HCT116 (cell line): ENCODE results near the gene FAM83G.

Experiments used
- ATF3 ChIP-seq: IDR thresholded peaks from 2 replicates; pipeline ENCODE4 v1.6.1; 2012
- CTCF ChIP-seq, 3 experiments: fragments of 200-600 bp in 1 of 3; sonication (generic) in 1 of 3; IDR thresholded peaks in 2 of 3; conservative IDR thresholded peaks in 1 of 3; 2 replicates each; pipeline ENCODE4 v1.5.1; 2012 to 2017; ENCODE audit warnings: low read depth in 2 of 3, low read length in 2 of 3, antibody characterized with exemption in 1 of 3, borderline replicate concordance in 1 of 3, control low read depth in 1 of 3, mild to moderate bottlenecking in 1 of 3, mixed read lengths in 1 of 3, mixed run types in 1 of 3, moderate library complexity in 1 of 3; ENCODE audit not compliant: insufficient read depth in 1 of 3
- FOSL1 ChIP-seq: IDR thresholded peaks from 2 replicates; pipeline ENCODE4 v1.6.1; 2012; ENCODE audit warnings: low read depth
- MAX ChIP-seq: IDR thresholded peaks from 2 replicates; pipeline ENCODE4 v1.6.1; 2012
- POLR2A ChIP-seq: IDR thresholded peaks from 2 replicates; pipeline ENCODE4 v1.7.0; 2011; ENCODE audit warnings: borderline replicate concordance; ENCODE audit not compliant: insufficient read depth, insufficient read length; ENCODE audit errors: extremely low read depth
- POLR2AphosphoS5 ChIP-seq: IDR thresholded peaks from 2 replicates; pipeline ENCODE4 v1.6.1; 2011; ENCODE audit warnings: mild to moderate bottlenecking, low read depth, low read length, moderate library complexity
- ZFX ChIP-seq: fragments of 450-650 bp; IDR thresholded peaks from 2 replicates; pipeline ENCODE4 v1.6.1; 2017
- ZNF274 ChIP-seq: fragments of 200-500 bp; sonication (Bioruptor generic); IDR thresholded peaks from 2 replicates; pipeline ENCODE4 v1.6.1; 2014; ENCODE audit warnings: mild to moderate bottlenecking, low read depth, low read length, inconsistent platforms

GRCh38 chr17:18971801-18972200 is 32.8 kb downstream of the FAM83G start:
- TF ChIP-seq ATF3 = no peak
- TF ChIP-seq CTCF (IDR thresholded peaks at IDR 0.05 in 2 of 3, conservative IDR thresholded peaks at IDR 0.05 in 1 of 3; ENCODE audit: borderline replicate concordance in 1 of 3, insufficient read depth in 1 of 3, low read depth in 2 of 3, low read length in 2 of 3) = no peak
- TF ChIP-seq ZNF274 = no peak
- no peak for TF ChIP-seq POLR2AphosphoS5
- TF ChIP-seq MAX = no peak
- no peak for TF ChIP-seq POLR2A
- no peak for TF ChIP-seq FOSL1
- no peak for TF ChIP-seq ZFX
